Esophagus squamous epithelium (tissue), 5 donors: Measurements from ENCODE around the gene GPR179. TPM values are rescaled to one million over a fixed set of nuclear protein-coding genes. Genes with fewer than 3 reads are reported as not detected.

Source experiments
- DNase-seq: peaks from one replicate; lab custom pipeline; 2025; lab: John Stamatoyannopoulos, UW
- H3K27ac ChIP-seq, 4 donors: fragments of 200-600 bp; sonication (generic); one replicate each; pipeline ENCODE4 v1.5.1; 2016 to 2019; ENCODE audit warnings: mild to moderate bottlenecking in 1 of 4
- H3K27me3 ChIP-seq, 4 donors: fragments of 200-600 bp; sonication (generic); 1 replicate in 3 of 4; 2 replicates in 1 of 4; pipeline versions ENCODE4 v1.5.1 to v1.6.0; 2017 to 2021; ENCODE audit warnings: antibody characterized with exemption in 1 of 4
- H3K36me3 ChIP-seq, 3 donors: fragments of 200-600 bp; sonication (generic); one replicate each; pipeline ENCODE4 v1.5.1; 2016 to 2019
- H3K4me1 ChIP-seq, 3 donors: fragments of 200-600 bp; sonication (generic); one replicate each; pipeline ENCODE4 v1.5.1; 2017 to 2019
- H3K4me3 ChIP-seq, 4 donors: fragments of 200-600 bp; sonication (generic); 1 replicate in 3 of 4; 2 replicates in 1 of 4; pipeline ENCODE4 v1.5.1; 2016 to 2019; ENCODE audit warnings: mild to moderate bottlenecking in 2 of 4, moderate library complexity in 1 of 4
- H3K9me3 ChIP-seq, 3 donors: fragments of 200-600 bp; sonication (generic); one replicate each; pipeline ENCODE4 v1.5.1; 2016 to 2019
- CTCF ChIP-seq, 6 experiments: fragments of 450-650 bp in 4 of 6; fragments of 200-600 bp in 2 of 6; sonication (generic) in 2 of 6; IDR thresholded peaks; one replicate each; pipeline ENCODE4 v1.5.1; 2016 to 2019; ENCODE audit warnings: antibody characterized with exemption in 6 of 6, mild to moderate bottlenecking in 4 of 6, moderate library complexity in 4 of 6
- POLR2A ChIP-seq, 4 donors: fragments of 450-650 bp; IDR thresholded peaks; one replicate each; pipeline ENCODE4 v1.6.1; 2017; ENCODE audit warnings: antibody characterized with exemption in 4 of 4, mild to moderate bottlenecking in 4 of 4, moderate library complexity in 3 of 4
- WGBS, 2 donors: methylation state at CpG; one replicate each; pipeline ENCODE4 v1.1.5; 2018; 5-methylcytosine and 5-hydroxymethylcytosine counted together
- intact Hi-C: fragments of 100-400 bp; cut with DNase I; formaldehyde crosslinking; loops from one replicate; pipeline ENCODE4 v1.15.0; 2022
- total RNA-seq, 4 donors: library from RNA; depleted of rRNA; stranded (reverse); fragments of >200 nt; gene quantifications; one replicate each; pipeline ENCODE4 v1.1.0, GENCODE V29; 2016
- donor health status: DM: yes; HTN: yes; CAD: no.

Gene GPR179
- total RNA-seq, 4 donors from 2014 or later: under 0.01 TPM; not detected in 3

GRCh38 chr17:38355251-38355650 lies 11.5 kb upstream of the GPR179 start:
- Histone ChIP-seq H3K4me3 (no peak overlapping the region), H3K4me1 (peaks cover 22 to 91% (median 48%) of the 10 kb centered on the region in 3 donors), H3K9me3 (no peaks in the 10 kb centered on the region), H3K36me3 (no peaks in the 10 kb centered on the region), H3K27me3 (no peaks in the 10 kb centered on the region), H3K27ac (no peak overlapping the region)
- TF ChIP-seq CTCF (IDR thresholded peaks at IDR 0.05) (no peak), POLR2A (IDR thresholded peaks at IDR 0.05) (no peak)
- no peak for DNase-seq
- 73 to 81% methylated on average over 4 of the region's 4 CpGs for WGBS, 2 donors
- intact Hi-C loops: no loop called here

GRCh38 chr17:38354466-38354865 lies 10.7 kb upstream of the GPR179 start:
- H3K4me1 ChIP-seq: peaks cover 22 to 84% (median 48%) of the 10 kb centered on the region in 3 donors
- no peaks in the 10 kb centered on the region for H3K9me3 ChIP-seq
- H3K27me3 ChIP-seq: no peaks in the 10 kb centered on the region
- H3K4me3 ChIP-seq: peak overlapping the region in 1 of 4 donors; percentile 100
- no peak overlapping the region for H3K27ac ChIP-seq
- WGBS, 2 donors: 83 to 89% methylated on average over 7 of the region's 7 CpGs
- no peak for DNase-seq
- no peak for TF ChIP-seq CTCF (IDR thresholded peaks at IDR 0.05)
- no peak for TF ChIP-seq POLR2A (IDR thresholded peaks at IDR 0.05)
- H3K36me3 ChIP-seq: no peaks in the 10 kb centered on the region
- intact Hi-C loops: no loop called here

GRCh38 chr17:38353668-38354067 lies 9.9 kb upstream of the GPR179 start:
- Histone ChIP-seq H3K36me3 (no peaks in the 10 kb centered on the region), H3K4me3 (peak overlapping the region in 3 of 4 donors; percentile 70 to 100 (median 75)), H3K27ac (no peak overlapping the region), H3K9me3 (no peaks in the 10 kb centered on the region), H3K4me1 (peaks cover 19 to 76% (median 43%) of the 10 kb centered on the region in 3 donors), H3K27me3 (no peaks in the 10 kb centered on the region)
- TF ChIP-seq CTCF (IDR thresholded peaks at IDR 0.05): no peak
- no peak for TF ChIP-seq POLR2A (IDR thresholded peaks at IDR 0.05)
- intact Hi-C loops: no loop called here
- WGBS, 2 donors: 76 to 79% methylated on average over 13 of the region's 13 CpGs
- no peak for DNase-seq

- 10 to 28% methylated on average over 6 to 8 of the region's 8 CpGs for WGBS, 2 donors
- H3K27me3 ChIP-seq: no peaks in the 10 kb centered on the region
- H3K36me3 ChIP-seq: no peaks in the 10 kb centered on the region
- H3K27ac ChIP-seq: peak overlapping the region in 3 of 4 donors; percentile 87 to 89 (median 87)
- DNase-seq: no peak
- intact Hi-C loops: no loop called here
- no peaks in the 10 kb centered on the region for H3K9me3 ChIP-seq
- peak overlapping the region; percentile 70 to 100 (median 85) for H3K4me3 ChIP-seq
- TF ChIP-seq POLR2A (IDR thresholded peaks at IDR 0.05) (no peak), CTCF (IDR thresholded peaks at IDR 0.05) (no peak)
- peaks cover 17 to 70% (median 41%) of the 10 kb centered on the region in 3 donors for H3K4me1 ChIP-seq
Observed at GRCh38 chr17:38353086-38353604, 9.4 kb upstream of the GPR179 start.

GRCh38 chr17:38352245-38353085 lies 8.7 kb upstream of the GPR179 start:
- no peak for DNase-seq

More at GRCh38 chr17:38352245-38353085, 8.7 kb upstream of the GPR179 start:
- Histone ChIP-seq H3K9me3 (no peaks in the 10 kb centered on the region), H3K4me3 (peak overlapping the region; percentile 70 to 100 (median 85)), H3K27ac (peak overlapping the region; percentile 87 to 95 (median 88)), H3K36me3 (no peaks in the 10 kb centered on the region), H3K27me3 (no peaks in the 10 kb centered on the region), H3K4me1 (peaks cover 17 to 64% (median 39%) of the 10 kb centered on the region in 3 donors)
- WGBS, 2 donors: 0% methylated on average over 5 of the region's 72 CpGs; no CpG with 5 or more reads in 1 of the 2 donors
- intact Hi-C loops: no loop called here
- TF ChIP-seq POLR2A (IDR thresholded peaks at IDR 0.05) (no peak), CTCF (IDR thresholded peaks at IDR 0.05) (no peak)
